Suprapubic skin (tissue), 4 donors: ENCODE measurements around the gene FAM149A. TPM values are rescaled to one million over a fixed set of nuclear protein-coding genes. Genes with fewer than 3 reads are reported as not detected.

Experiments used
- DNase-seq, 2 donors: peaks; one replicate each; pipeline ENCODE4 v3.0.0-alpha.2; 2019; ENCODE audit warnings: low spot score in 2 of 2
- H3K27ac ChIP-seq: fragments of 200-600 bp; sonication (generic); one replicate; pipeline ENCODE4 v1.5.1; 2019
- H3K27me3 ChIP-seq: fragments of 200-600 bp; sonication (generic); one replicate; pipeline ENCODE4 v1.5.1; 2019
- H3K36me3 ChIP-seq: fragments of 200-600 bp; sonication (generic); one replicate; pipeline ENCODE4 v1.5.1; 2019
- H3K4me1 ChIP-seq: fragments of 200-600 bp; sonication (generic); one replicate; pipeline ENCODE4 v1.5.1; 2019
- H3K4me3 ChIP-seq: fragments of 200-600 bp; sonication (generic); one replicate; pipeline ENCODE4 v1.5.1; 2019; ENCODE audit warnings: mild to moderate bottlenecking
- H3K9me3 ChIP-seq: fragments of 200-600 bp; sonication (generic); one replicate; pipeline ENCODE4 v1.5.1; 2019
- CTCF ChIP-seq, 2 donors: fragments of 200-600 bp in 1 of 2; fragments of 450-650 bp in 1 of 2; sonication (generic) in 1 of 2; IDR thresholded peaks; one replicate each; pipeline ENCODE4 v1.5.1; 2016 to 2019; ENCODE audit warnings: antibody characterized with exemption in 2 of 2, mild to moderate bottlenecking in 1 of 2, moderate library complexity in 1 of 2
- EP300 ChIP-seq: sonication (generic); formaldehyde crosslinking; IDR thresholded peaks from one replicate; pipeline ENCODE4 v1.6.1; 2017; ENCODE audit warnings: antibody characterized with exemption
- POLR2A ChIP-seq, 2 donors: fragments of 450-650 bp; IDR thresholded peaks; one replicate each; pipeline ENCODE4 v1.6.1; 2017; ENCODE audit warnings: antibody characterized with exemption in 2 of 2, mild to moderate bottlenecking in 2 of 2, moderate library complexity in 2 of 2
- POLR2AphosphoS5 ChIP-seq, 3 donors: sonication (generic); formaldehyde crosslinking; IDR thresholded peaks; one replicate each; pipeline ENCODE4 v1.6.1; 2017; ENCODE audit warnings: antibody characterized with exemption in 3 of 3
- WGBS: methylation state at CpG from one replicate; pipeline ENCODE4 v1.1.5; 2018; 5-methylcytosine and 5-hydroxymethylcytosine counted together
- total RNA-seq, 4 donors: library from RNA; depleted of rRNA; stranded (reverse); fragments of >200 nt; gene quantifications; one replicate each; pipeline ENCODE4 v1.1.0, GENCODE V29; 2016

FAM149A gene
- total RNA-seq, 4 donors from 2014 or later = 2.9 to 4.3 (median 3.8) TPM

- H3K4me3 ChIP-seq = no peak overlapping the region
- H3K27me3 ChIP-seq = no peaks in the 10 kb centered on the region
- no peaks in the 10 kb centered on the region for H3K9me3 ChIP-seq
- no peak for DNase-seq
- H3K4me1 ChIP-seq = peaks cover 19% of the 10 kb centered on the region
- no peak for TF ChIP-seq CTCF (IDR thresholded peaks at IDR 0.05)
- TF ChIP-seq POLR2A (IDR thresholded peaks at IDR 0.05) = no peak
- TF ChIP-seq POLR2AphosphoS5 (IDR thresholded peaks at IDR 0.05) = no peak
- TF ChIP-seq EP300 = no peak
- no peak overlapping the region for H3K27ac ChIP-seq
- 72% methylated on average over 9 of the region's 9 CpGs for WGBS
- H3K36me3 ChIP-seq = no peaks in the 10 kb centered on the region
Observed at GRCh38 chr4:186146458-186146857, 42.0 kb downstream of the FAM149A start.

- Histone ChIP-seq H3K4me1 (peaks cover 19% of the 10 kb centered on the region), H3K36me3 (no peaks in the 10 kb centered on the region), H3K27ac (no peak overlapping the region), H3K9me3 (no peaks in the 10 kb centered on the region), H3K27me3 (no peaks in the 10 kb centered on the region), H3K4me3 (no peak overlapping the region)
- TF ChIP-seq EP300 (no peak), POLR2AphosphoS5 (IDR thresholded peaks at IDR 0.05) (no peak), CTCF (IDR thresholded peaks at IDR 0.05) (no peak), POLR2A (IDR thresholded peaks at IDR 0.05) (no peak)
- WGBS = 92% methylated on average over 1 of the region's 1 CpG
- no peak for DNase-seq
Observed at GRCh38 chr4:186148336-186148975, 44.0 kb downstream of the FAM149A start.

- Histone ChIP-seq H3K27me3 (no peaks in the 10 kb centered on the region), H3K27ac (no peak overlapping the region), H3K4me1 (peaks cover 12% of the 10 kb centered on the region), H3K4me3 (peak overlapping the region; percentile 4), H3K36me3 (no peaks in the 10 kb centered on the region), H3K9me3 (no peaks in the 10 kb centered on the region)
- DNase-seq = peak in 1 of 2 donors; percentile 83
- 24% methylated on average over 13 of the region's 14 CpGs for WGBS
- peak in 1 of 2 donors; percentile 39 for TF ChIP-seq CTCF (IDR thresholded peaks at IDR 0.05)
- TF ChIP-seq POLR2AphosphoS5 (IDR thresholded peaks at IDR 0.05) = no peak
Observed at GRCh38 chr4:186149872-186150271, 45.4 kb downstream of the FAM149A start.

GRCh38 chr4:186150926-186151325 is 46.4 kb downstream of the FAM149A start:
- WGBS = 90% methylated on average over 13 of the region's 13 CpGs

GRCh38 chr4:186151499-186151898 is 47.0 kb downstream of the FAM149A start:
- Histone ChIP-seq H3K27ac (no peak overlapping the region), H3K4me3 (no peak overlapping the region), H3K4me1 (peaks cover 7% of the 10 kb centered on the region), H3K9me3 (no peaks in the 10 kb centered on the region), H3K27me3 (no peaks in the 10 kb centered on the region), H3K36me3 (no peaks in the 10 kb centered on the region)
- no peak for TF ChIP-seq POLR2AphosphoS5 (IDR thresholded peaks at IDR 0.05)
- no peak for TF ChIP-seq POLR2A (IDR thresholded peaks at IDR 0.05)
- TF ChIP-seq EP300 = no peak
- TF ChIP-seq CTCF (IDR thresholded peaks at IDR 0.05) = no peak
- WGBS = 91% methylated on average over 7 of the region's 7 CpGs
- no peak for DNase-seq

More at GRCh38 chr4:186150926-186151325, 46.4 kb downstream of the FAM149A start:
- Histone ChIP-seq H3K4me3 (no peak overlapping the region), H3K27me3 (no peaks in the 10 kb centered on the region), H3K36me3 (no peaks in the 10 kb centered on the region), H3K9me3 (no peaks in the 10 kb centered on the region), H3K4me1 (peaks cover 7% of the 10 kb centered on the region), H3K27ac (no peak overlapping the region)
- TF ChIP-seq CTCF (IDR thresholded peaks at IDR 0.05) = no peak
- no peak for TF ChIP-seq POLR2A (IDR thresholded peaks at IDR 0.05)
- no peak for TF ChIP-seq EP300
- TF ChIP-seq POLR2AphosphoS5 (IDR thresholded peaks at IDR 0.05) = no peak
- no peak for DNase-seq
